Neuronal stem cell (in vitro differentiated cells): Measurements from ENCODE around the gene CCL15.

Experiments
- DNase-seq: peaks from one replicate; pipeline ENCODE4 v3.0.0-alpha.2; 2013; ENCODE audit warnings: low spot score
- H2AFZ ChIP-seq: one replicate; pipeline ENCODE4 v1.6.1; 2013; ENCODE audit warnings: mild to moderate bottlenecking, low read length, inconsistent platforms
- H2AK5ac ChIP-seq: 2 replicates; pipeline ENCODE4 v1.6.1; 2013; ENCODE audit warnings: low read depth, mild to moderate bottlenecking, inconsistent platforms, low read length, moderate library complexity, mixed read lengths
- H2BK120ac ChIP-seq: 2 replicates; pipeline ENCODE4 v1.6.1; 2013; ENCODE audit warnings: low read depth, mild to moderate bottlenecking, inconsistent platforms, low read length, moderate library complexity, mixed read lengths
- H2BK12ac ChIP-seq: one replicate; pipeline ENCODE4 v1.6.1; 2013; ENCODE audit warnings: low read length, inconsistent platforms
- H2BK15ac ChIP-seq: 2 replicates; pipeline ENCODE4 v1.6.1; 2013; ENCODE audit warnings: mild to moderate bottlenecking, low read length, inconsistent platforms, mixed read lengths
- H2BK5ac ChIP-seq: one replicate; pipeline ENCODE4 v1.6.1; 2013; ENCODE audit warnings: inconsistent platforms, mild to moderate bottlenecking, low read length, moderate library complexity
- H3K14ac ChIP-seq: one replicate; pipeline ENCODE4 v1.6.1; 2013; ENCODE audit warnings: low read length, inconsistent platforms
- H3K18ac ChIP-seq: 2 replicates; pipeline ENCODE4 v1.6.1; 2013; ENCODE audit warnings: low read length, inconsistent platforms
- H3K23ac ChIP-seq: 2 replicates; pipeline ENCODE4 v1.6.1; 2013; ENCODE audit warnings: low read depth, mild to moderate bottlenecking, mixed read lengths, low read length, inconsistent platforms; ENCODE audit not compliant: poor library complexity
- H3K27ac ChIP-seq: replicated peaks from 3 replicates; pipeline ENCODE4 v1.5.1; 2013; ENCODE audit warnings: low read length, inconsistent platforms
- H3K27me3 ChIP-seq, 3 experiments: 2 replicates each; pipeline ENCODE4 v1.6.1; 2013; ENCODE audit warnings: low read length in 3 of 3, mild to moderate bottlenecking in 2 of 3, inconsistent platforms in 1 of 3, low read depth in 1 of 3, mixed read lengths in 1 of 3, moderate library complexity in 1 of 3; ENCODE audit not compliant: control insufficient read depth in 3 of 3, insufficient read depth in 3 of 3
- H3K36me3 ChIP-seq, 2 donors: replicated peaks in 1 of 2; 2 replicates each; pipeline ENCODE4 v1.6.1; 2013; ENCODE audit warnings: low read length in 2 of 2; ENCODE audit not compliant: control insufficient read depth in 2 of 2, insufficient read depth in 2 of 2
- H3K4ac ChIP-seq: 2 replicates; pipeline ENCODE4 v1.6.1; 2013; ENCODE audit warnings: inconsistent platforms, mild to moderate bottlenecking, low read length, moderate library complexity
- H3K4me1 ChIP-seq, 2 donors: 1 replicate in 1 of 2; 2 replicates in 1 of 2; pipeline ENCODE4 v1.6.1; 2013; ENCODE audit warnings: low read length in 2 of 2, low read depth in 1 of 2; ENCODE audit not compliant: control insufficient read depth in 2 of 2, insufficient read depth in 1 of 2
- H3K4me2 ChIP-seq: one replicate; pipeline ENCODE4 v1.6.1; 2013; ENCODE audit warnings: mild to moderate bottlenecking, low read length, inconsistent platforms; ENCODE audit not compliant: insufficient read depth, poor library complexity, severe bottlenecking
- H3K4me3 ChIP-seq, 2 donors: 2 replicates each; pipeline ENCODE4 v1.5.1; 2013; ENCODE audit warnings: low read length in 2 of 2, mild to moderate bottlenecking in 2 of 2, inconsistent platforms in 1 of 2, moderate library complexity in 1 of 2
- H3K79me1 ChIP-seq: one replicate; pipeline ENCODE4 v1.6.1; 2013; ENCODE audit warnings: low read depth, mild to moderate bottlenecking, inconsistent platforms, low read length, moderate library complexity
- H3K9ac ChIP-seq: one replicate; pipeline ENCODE4 v1.6.1; 2013; ENCODE audit warnings: mild to moderate bottlenecking, low read depth, low read length, inconsistent platforms; ENCODE audit not compliant: poor library complexity
- H3K9me3 ChIP-seq, 2 donors: replicated peaks in 1 of 2; 2 replicates each; pipeline versions ENCODE3 to v1.6.1; 2013; ENCODE audit warnings: low read length in 2 of 2, mild to moderate bottlenecking in 2 of 2, inconsistent platforms in 1 of 2, low read depth in 1 of 2, mixed read lengths in 1 of 2, moderate library complexity in 1 of 2; ENCODE audit not compliant: control insufficient read depth in 2 of 2, insufficient read depth in 1 of 2
- H4K8ac ChIP-seq: one replicate; pipeline ENCODE4 v1.6.1; 2013; ENCODE audit warnings: low read depth, mild to moderate bottlenecking, inconsistent platforms, low read length, moderate library complexity
- H4K91ac ChIP-seq: one replicate; pipeline ENCODE4 v1.6.1; 2013; ENCODE audit warnings: low read length, low read depth, mild to moderate bottlenecking, inconsistent platforms; ENCODE audit not compliant: poor library complexity
- WGBS, 2 donors: extraction: QIAGEN DNeasy Blood & Tissue Kit; methylation state at CpG; one replicate each; pipeline ENCODE4 v1.1.7; 2013; ENCODE audit warnings: missing lambda C conversion rate in 2 of 2, mixed read lengths in 1 of 2; ENCODE audit not compliant: insufficient read length in 2 of 2, insufficient replicate concordance in 1 of 2; ENCODE audit errors: extremely low coverage in 2 of 2; 5-methylcytosine and 5-hydroxymethylcytosine counted together

The CCL15 gene

GRCh38 chr17:35986643-35987042, 14.7 kb downstream of the CCL15 start, which contains the start of gene CCL14:
Gene CCL14, minus strand, starts transcription at chr17:35986729. Its CDS starts 80 bp downstream, at chr17:35986649.
- Histone ChIP-seq H3K9ac (no peak within 1 kb of the TSS), H3K27ac (no peak within 1 kb of the TSS), H3K18ac (no peak within 1 kb of the TSS), H2BK12ac (no peak within 1 kb of the TSS), H2BK5ac (no peak within 1 kb of the TSS), H3K14ac (no peak within 1 kb of the TSS), H3K9me3 (no peaks in the 10 kb centered on the region), H2BK15ac (no peak within 1 kb of the TSS), H3K23ac (no peak within 1 kb of the TSS), H2AFZ (no peak within 1 kb of the TSS), H3K27me3 (peaks cover 0 to 2% (median 0%) of the 10 kb centered on the region in 3 experiments), H4K8ac (no peak within 1 kb of the TSS), H3K4me1 (no peaks in the 10 kb centered on the region), H3K36me3 (no peaks in the 10 kb centered on the region), H3K4me2 (no peak within 1 kb of the TSS), H2AK5ac (no peak within 1 kb of the TSS), H3K4me3 (no peak within 1 kb of the TSS), H3K4ac (no peak within 1 kb of the TSS), H4K91ac (no peak within 1 kb of the TSS), H2BK120ac (no peak within 1 kb of the TSS), H3K79me1 (no peaks in the 10 kb centered on the region)
- no peak for DNase-seq
- no CpG with 5 or more reads among the region's 1 CpG for WGBS, 2 donors

- H3K4me3 ChIP-seq, result no peak overlapping the region
- no peak overlapping the region for H3K27ac ChIP-seq
- H3K27me3 ChIP-seq, result peaks cover 0 to 2% (median 0%) of the 10 kb centered on the region in 3 experiments
- H3K4me2 ChIP-seq, result no peak overlapping the region
- no peak overlapping the region for H3K23ac ChIP-seq
- H3K18ac ChIP-seq, result peak overlapping the region; percentile 2
- no peaks in the 10 kb centered on the region for H3K9me3 ChIP-seq
- peak overlapping the region; percentile 23 for H2AK5ac ChIP-seq
- no peaks in the 10 kb centered on the region for H3K4me1 ChIP-seq
- no peak for DNase-seq
- H2BK15ac ChIP-seq, result no peak overlapping the region
- H3K4ac ChIP-seq, result no peak overlapping the region
- no peak overlapping the region for H2AFZ ChIP-seq
- no peak overlapping the region for H4K8ac ChIP-seq
- no peaks in the 10 kb centered on the region for H3K36me3 ChIP-seq
- H2BK12ac ChIP-seq, result no peak overlapping the region
- no peak overlapping the region for H4K91ac ChIP-seq
- H3K79me1 ChIP-seq, result no peaks in the 10 kb centered on the region
- no peak overlapping the region for H2BK5ac ChIP-seq
- peak overlapping the region; percentile 42 for H3K14ac ChIP-seq
- H2BK120ac ChIP-seq, result no peak overlapping the region
- WGBS, 2 donors, result no CpG with 5 or more reads among the region's 6 CpGs
- H3K9ac ChIP-seq, result no peak overlapping the region
Measured at GRCh38 chr17:35984140-35984539, 17.2 kb downstream of the CCL15 start.

GRCh38 chr17:35982409-35983191, 18.8 kb downstream of the CCL15 start:
- H2AFZ ChIP-seq, result no peak overlapping the region
- H3K4ac ChIP-seq, result no peak overlapping the region
- no CpG with 5 or more reads among the region's 3 CpGs for WGBS, 2 donors
- no peak overlapping the region for H2BK5ac ChIP-seq
- peaks cover 0 to 2% (median 0%) of the 10 kb centered on the region in 3 experiments for H3K27me3 ChIP-seq
- no peaks in the 10 kb centered on the region for H3K79me1 ChIP-seq
- no peaks in the 10 kb centered on the region for H3K9me3 ChIP-seq
- H3K4me1 ChIP-seq, result no peaks in the 10 kb centered on the region
- H3K9ac ChIP-seq, result no peak overlapping the region
- no peak overlapping the region for H3K18ac ChIP-seq
- no peak overlapping the region for H3K14ac ChIP-seq
- H3K4me2 ChIP-seq, result no peak overlapping the region
- no peak overlapping the region for H2BK12ac ChIP-seq
- DNase-seq, result no peak
- H3K27ac ChIP-seq, result no peak overlapping the region
- no peak overlapping the region for H2AK5ac ChIP-seq
- H3K4me3 ChIP-seq, result no peak overlapping the region
- H3K36me3 ChIP-seq, result no peaks in the 10 kb centered on the region
- H4K91ac ChIP-seq, result no peak overlapping the region
- H2BK120ac ChIP-seq, result no peak overlapping the region
- H4K8ac ChIP-seq, result no peak overlapping the region
- H2BK15ac ChIP-seq, result no peak overlapping the region
- H3K23ac ChIP-seq, result no peak overlapping the region

- Histone ChIP-seq H3K4me1 (no peaks in the 10 kb centered on the region), H3K27ac (no peak overlapping the region), H3K14ac (no peak overlapping the region), H3K4me3 (no peak overlapping the region), H3K9me3 (no peaks in the 10 kb centered on the region), H2BK12ac (no peak overlapping the region), H2BK120ac (no peak overlapping the region), H3K36me3 (no peaks in the 10 kb centered on the region), H2AFZ (no peak overlapping the region), H2AK5ac (no peak overlapping the region), H3K4ac (no peak overlapping the region), H2BK5ac (no peak overlapping the region), H3K27me3 (peaks cover 0 to 2% (median 0%) of the 10 kb centered on the region in 3 experiments), H2BK15ac (no peak overlapping the region), H3K79me1 (no peaks in the 10 kb centered on the region), H3K23ac (no peak overlapping the region), H3K4me2 (no peak overlapping the region), H4K91ac (no peak overlapping the region), H3K18ac (no peak overlapping the region), H4K8ac (no peak overlapping the region), H3K9ac (no peak overlapping the region)
- WGBS, 2 donors, result no CpG with 5 or more reads among the region's 4 CpGs
- DNase-seq, result no peak
Measured at GRCh38 chr17:35981908-35982330, 19.4 kb downstream of the CCL15 start.
